C4-2B (cell line): ENCODE measurements around the gene TSPAN16.

ENCODE experiments used
- H3K27ac ChIP-seq: fragments of 450-650 bp; 2 replicates; pipeline ENCODE4 v1.5.1; 2017
- CTCF ChIP-seq: fragments of 450-650 bp; conservative IDR thresholded peaks from 2 replicates; pipeline ENCODE4 v1.5.1; 2017; ENCODE audit warnings: mild to moderate bottlenecking
- ZFX ChIP-seq: fragments of 450-650 bp; IDR thresholded peaks from 2 replicates; pipeline ENCODE4 v1.6.1; 2017

The TSPAN16 gene

GRCh38 chr19:11252665-11253355 lies 43.1 kb upstream of the TSPAN16 start:
- H3K27ac ChIP-seq, result no peak overlapping the region
- no peak for TF ChIP-seq ZFX
- no peak for TF ChIP-seq CTCF

GRCh38 chr19:11254666-11255065 lies 41.3 kb upstream of the TSPAN16 start:
- TF ChIP-seq CTCF (no peak), ZFX (no peak)
- H3K27ac ChIP-seq, result no peak overlapping the region

GRCh38 chr19:11256189-11256588 lies 39.8 kb upstream of the TSPAN16 start:
- TF ChIP-seq ZFX (no peak), CTCF (no peak)

GRCh38 chr19:11257846-11258380 lies 38.0 kb upstream of the TSPAN16 start:
- TF ChIP-seq CTCF, result no peak
- no peak for TF ChIP-seq ZFX
- H3K27ac ChIP-seq, result no peak overlapping the region

More at GRCh38 chr19:11256189-11256588, 39.8 kb upstream of the TSPAN16 start:
- no peak overlapping the region for H3K27ac ChIP-seq

GRCh38 chr19:11260996-11261395 lies 35.0 kb upstream of the TSPAN16 start:
- no peak overlapping the region for H3K27ac ChIP-seq
- TF ChIP-seq ZFX, result no peak
- TF ChIP-seq CTCF, result no peak

- H3K27ac ChIP-seq, result peak overlapping the region; percentile 60
- TF ChIP-seq ZFX (no peak), CTCF (no peak)
These were observed 34.5 kb upstream of the TSPAN16 start for GRCh38 chr19:11261431-11261970.
